HepG2 (cell line): Measurements from ENCODE around the gene SMARCA4. TPM values are rescaled to one million over a fixed set of nuclear protein-coding genes. Genes with fewer than 3 reads are reported as not detected.

Experiments
- ATAC-seq: fragments of 200-7000 bp; cut with Tn5 transposase; 3 replicates; pipeline ENCODE4 v1.9.1; 2020; ENCODE audit warnings: mild to moderate bottlenecking, moderate library complexity
- BruUV-seq: library from RNA; stranded (reverse); fragments of 400-500 nt; replicated peaks from 2 replicates; lab custom pipeline; 2021; lab: Mats Ljungman, UMichigan
- CTCF ChIA-PET: fragments of 300-600 bp; formaldehyde crosslinking; extraction: SDS; loops from one replicate; lab custom pipeline; 2021; ENCODE audit warnings: low total read pairs, inconsistent platforms, low intra/inter-chr PET ratio; lab: Yijun Ruan, JAX
- POLR2A ChIA-PET: fragments of 350-600 bp; sonication (Branson Sonifier 250); formaldehyde crosslinking; loops from one replicate; lab custom pipeline; 2020; ENCODE audit warnings: antibody characterized with exemption, inconsistent platforms; lab: Yijun Ruan, JAX
- DNase-seq: peaks from one replicate; pipeline ENCODE4 v3.0.0-alpha.2; 2015; ENCODE audit warnings: low spot score
- FAIRE-seq: peaks from 3 replicates; lab custom pipeline; 2011; peaks lifted over from hg19 to GRCh38; lab: Jason Lieb, UNC
- H2AFZ ChIP-seq: one replicate; pipeline ENCODE4 v1.6.1; 2011; ENCODE audit warnings: low read length, inconsistent platforms
- H3K27ac ChIP-seq: fragments of 300-600 bp; 3 replicates; pipeline ENCODE4 v1.8.0; 2011; ENCODE audit warnings: mixed run types, mild to moderate bottlenecking, mixed read lengths, low read length, inconsistent platforms; ENCODE audit not compliant: insufficient read depth; ENCODE audit errors: extremely low read length
- H3K27me3 ChIP-seq, 2 experiments: fragments of 200-600 bp in 1 of 2; 2 replicates in 1 of 2; 3 replicates in 1 of 2; pipeline versions ENCODE4 v1.6.0 to v1.8.0; 2011; ENCODE audit warnings: low read length in 2 of 2, mild to moderate bottlenecking in 2 of 2, moderate library complexity in 2 of 2, inconsistent platforms in 1 of 2; ENCODE audit not compliant: insufficient read depth in 2 of 2, control insufficient read depth in 1 of 2
- H3K36me3 ChIP-seq, 2 experiments: fragments of 200-600 bp in 1 of 2; replicated peaks in 1 of 2; 2 replicates in 1 of 2; 3 replicates in 1 of 2; pipeline versions ENCODE4 v1.5.1 to v1.8.0; 2011; ENCODE audit warnings: low read length in 2 of 2, inconsistent platforms in 1 of 2; ENCODE audit not compliant: insufficient read depth in 2 of 2, control insufficient read depth in 1 of 2
- H3K4me1 ChIP-seq: 2 replicates; pipeline ENCODE4 v1.5.1; 2012; ENCODE audit warnings: low read length, inconsistent platforms; ENCODE audit not compliant: insufficient read depth
- H3K4me2 ChIP-seq: 2 replicates; pipeline ENCODE4 v1.6.0; 2011; ENCODE audit warnings: low read depth, low read length, inconsistent platforms
- H3K4me3 ChIP-seq, 3 experiments: fragments of 200-600 bp in 1 of 3; sonication (generic), shearing (Covaris generic) in 1 of 3; replicated peaks in 1 of 3; 2 replicates each; pipeline ENCODE4 v1.5.1; 2011 to 2016; ENCODE audit warnings: low read length in 3 of 3, inconsistent platforms in 2 of 3, low read depth in 2 of 3, mild to moderate bottlenecking in 2 of 3, control low read depth in 1 of 3, mixed read lengths in 1 of 3; ENCODE audit not compliant: insufficient read depth in 1 of 3
- H3K79me2 ChIP-seq: one replicate; pipeline ENCODE4 v1.6.1; 2011; ENCODE audit warnings: low read length, inconsistent platforms; ENCODE audit not compliant: insufficient read depth
- H3K9ac ChIP-seq: 2 replicates; pipeline ENCODE4 v1.6.0; 2011; ENCODE audit warnings: mild to moderate bottlenecking, low read depth, low read length, inconsistent platforms; ENCODE audit not compliant: insufficient read depth
- H3K9me3 ChIP-seq: 2 replicates; pipeline ENCODE4 v1.5.1; 2012; ENCODE audit warnings: mild to moderate bottlenecking, low read length
- H4K20me1 ChIP-seq: 2 replicates; pipeline ENCODE4 v1.6.0; 2011; ENCODE audit warnings: inconsistent platforms, mild to moderate bottlenecking, low read length, moderate library complexity; ENCODE audit not compliant: insufficient read depth
- HMG20A ChIP-seq: IDR thresholded peaks from 2 replicates; pipeline ENCODE4 v1.6.1; 2016; ENCODE audit warnings: borderline replicate concordance
- KDM5A ChIP-seq: fragments of 200-600 bp; sonication (generic); IDR thresholded peaks from 2 replicates; pipeline ENCODE4 v1.7.0; 2018; ENCODE audit warnings: antibody characterized with exemption, mild to moderate bottlenecking, low read length, borderline replicate concordance
- RBM22 ChIP-seq: fragments of 200-400 bp; formaldehyde crosslinking; optimal IDR thresholded peaks from 2 replicates; pipeline ENCODE3; 2017; ENCODE audit warnings: mild to moderate bottlenecking, low read length, moderate library complexity
- YY1 ChIP-seq: IDR thresholded peaks from 2 replicates; pipeline ENCODE4 v1.6.1; 2011; ENCODE audit warnings: low read length, low read depth, moderate library complexity, mild to moderate bottlenecking; ENCODE audit not compliant: insufficient read depth, insufficient replicate concordance
- ZFP1 ChIP-seq: IDR thresholded peaks from 2 replicates; pipeline ENCODE4 v1.6.1; 2016
- ZKSCAN5 ChIP-seq: sonication (generic); formaldehyde crosslinking; IDR thresholded peaks from 2 replicates; pipeline ENCODE4 v1.5.1; 2020; ENCODE audit warnings: mild to moderate bottlenecking, missing genetic modification reagents
- ZNF616 ChIP-seq: sonication (generic); formaldehyde crosslinking; IDR thresholded peaks from 2 replicates; pipeline ENCODE4 v1.5.0; 2020; ENCODE audit warnings: low read depth, mild to moderate bottlenecking, missing genetic modification reagents
- ZNF713 ChIP-seq: sonication (generic); formaldehyde crosslinking; IDR thresholded peaks from 2 replicates; pipeline ENCODE4 v1.4.0; 2020; ENCODE audit warnings: mild to moderate bottlenecking, missing genetic modification reagents
- WGBS: methylation state at CpG from one replicate; pipeline ENCODE4 v1.1.6; 2017; ENCODE audit warnings: low lambda C conversion rate; 5-methylcytosine and 5-hydroxymethylcytosine counted together
- in situ Hi-C: cut with HindIII; loops from 2 replicates; pipeline ENCODE4 v1.10.0; 2017; ENCODE audit warnings: low pct_unique_long_range_greater_than_20kb; ENCODE audit not compliant: extremely low pct_ligation_motif_present
- intact Hi-C: fragments of 100-400 bp; cut with micrococcal nuclease; formaldehyde crosslinking; loops from one replicate; pipeline ENCODE4 v1.10.0; 2022; ENCODE audit not compliant: unreplicated experiment
- polyA plus RNA-seq, 8 experiments: library from polyadenylated mRNA; depleted of rRNA in 3 of 8; stranded (reverse) in 7 of 8; unstranded in 1 of 8; fragments of >200 nt; fragmentation: Illumina TruSeq in 4 of 8; extraction: Trizol in 4 of 8; gene quantifications; 2 replicates each; pipeline versions ENCODE4 v1.2.1 to v1.2.3, GENCODE V29; 2011 to 2016; ENCODE audit warnings: low read depth in 4 of 8, missing spikeins in 1 of 8, mixed read lengths in 1 of 8; ENCODE audit not compliant: insufficient read depth in 1 of 8
- total RNA-seq, 5 experiments: library from RNA; depleted of rRNA; stranded (reverse); fragments of >200 nt; fragmentation: Illumina TruSeq; extraction: Trizol; gene quantifications; 2 replicates each; pipeline ENCODE4 v1.2.3, GENCODE V29; 2016; ENCODE audit warnings: low read depth in 1 of 5

Gene SMARCA4
- total and polyA plus RNA-seq, 2 of the 13 experiments (the other 11 are each of a cell fraction or from before 2014, with no cell fraction given), result 25.4 to 45.9 TPM

DNA sequence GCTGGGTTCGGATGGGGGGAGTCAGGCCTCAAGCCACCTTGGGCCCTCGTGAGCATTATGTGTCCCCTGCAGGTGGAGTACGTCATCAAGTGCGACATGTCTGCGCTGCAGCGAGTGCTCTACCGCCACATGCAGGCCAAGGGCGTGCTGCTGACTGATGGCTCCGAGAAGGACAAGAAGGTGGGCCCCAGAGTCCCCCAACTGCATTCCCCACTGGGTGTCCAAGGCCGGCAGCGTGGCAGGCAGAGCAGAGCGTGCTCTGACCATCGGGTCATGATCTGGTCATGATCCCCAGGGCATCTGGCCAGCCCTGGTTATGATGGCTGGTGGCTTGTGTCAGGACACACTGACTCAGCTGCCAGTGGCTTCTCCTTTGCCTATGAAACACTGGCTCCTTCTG, 63.4 kb downstream of the SMARCA4 start:
- in situ Hi-C loops (no loop called here), intact Hi-C loops (no loop called here)
- DNase-seq (no peak), FAIRE-seq (no peak), ATAC-seq (no peak; the same call in 2 of the 3 replicates)
- Histone ChIP-seq H3K4me3 (no peak overlapping the region), H2AFZ (no peak overlapping the region), H3K4me1 (no peaks in the 10 kb centered on the region), H3K36me3 (peaks cover 59 to 88% of the 10 kb centered on the region in 2 experiments; a peak in 4 of 5 replicates), H3K27ac (no peak overlapping the region), H3K4me2 (no peak overlapping the region), H3K79me2 (no peaks in the 10 kb centered on the region), H3K9ac (no peak overlapping the region), H3K27me3 (no peaks in the 10 kb centered on the region), H3K9me3 (no peaks in the 10 kb centered on the region), H4K20me1 (no peaks in the 10 kb centered on the region)
- CTCF ChIA-PET, result no interaction called here
- POLR2A ChIA-PET, result no interaction called here
- WGBS, result 100% methylated on average over 9 of the region's 13 CpGs
- no TSS peak for BruUV-seq
- TF ChIP-seq ZKSCAN5 (CRISPR knock-in tag) (no peak), RBM22 (peak; percentile 17), YY1 (no peak), ZFP1 (CRISPR knock-in tag) (no peak), HMG20A (CRISPR knock-in tag) (no peak), ZNF616 (CRISPR knock-in tag) (no peak)

DNA sequence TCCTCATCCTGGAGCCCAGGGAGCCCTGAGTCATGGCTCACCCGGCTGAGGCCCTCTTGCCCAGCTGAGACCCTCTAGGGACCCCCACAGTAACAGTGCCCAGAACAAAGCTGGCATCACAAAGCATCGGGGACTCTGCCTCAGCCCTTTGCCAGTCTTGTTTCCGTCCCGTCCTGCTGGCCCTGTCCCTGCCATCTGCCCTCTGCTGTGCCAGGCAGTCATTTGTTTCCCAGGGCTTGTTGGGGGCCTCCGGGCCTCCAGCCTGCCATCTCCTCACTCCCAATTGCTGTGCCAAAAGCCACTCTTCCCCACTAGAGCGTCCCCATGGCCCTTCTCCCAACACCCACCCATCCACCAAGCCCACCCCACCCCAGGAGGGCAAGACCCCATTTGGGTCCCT, 64.2 kb downstream of the SMARCA4 start:
- H3K9ac ChIP-seq, result no peak overlapping the region
- ATAC-seq (no peak), DNase-seq (no peak), FAIRE-seq (no peak)
- no peak overlapping the region for H3K4me2 ChIP-seq
- H3K9me3 ChIP-seq, result no peaks in the 10 kb centered on the region
- no peaks in the 10 kb centered on the region for H3K4me1 ChIP-seq
- TF ChIP-seq ZNF713, result no peak
- no peak for TF ChIP-seq KDM5A
- H3K27me3 ChIP-seq, result no peaks in the 10 kb centered on the region
- no TSS peak for BruUV-seq
- intact Hi-C loops, result no loop called here
- in situ Hi-C loops, result no loop called here
- H3K79me2 ChIP-seq, result no peaks in the 10 kb centered on the region
- ChIA-PET POLR2A (no interaction called here), CTCF (no interaction called here)
- H3K27ac ChIP-seq, result no peak overlapping the region
- no peak overlapping the region for H2AFZ ChIP-seq
- peaks cover 58 to 84% of the 10 kb centered on the region in 2 experiments; a peak in 4 of 5 replicates for H3K36me3 ChIP-seq
- H3K4me3 ChIP-seq, result no peak overlapping the region
- H4K20me1 ChIP-seq, result no peaks in the 10 kb centered on the region
- WGBS, result 98% methylated on average over 5 of the region's 6 CpGs
